GM20000 (cell line): Measurements from ENCODE around the gene P3H2.
A peak's percentile ranks its signal among the peaks of the same experiment; 100 is the strongest.

Experiments
- DNase-seq: peaks from one replicate; pipeline ENCODE4 v3.0.0; 2012; ENCODE audit warnings: low spot score
- CTCF ChIP-seq: IDR thresholded peaks from 2 replicates; pipeline ENCODE4 v1.5.1; 2012; ENCODE audit warnings: mild to moderate bottlenecking, control low read depth; ENCODE audit errors: extremely low read depth, missing control alignments

P3H2 gene

GRCh38 chr3:190043741-190044140, 77.0 kb downstream of the P3H2 start:
- no peak for TF ChIP-seq CTCF
- no peak for DNase-seq

- DNase-seq, result no peak
- no peak for TF ChIP-seq CTCF
Measured at GRCh38 chr3:190042558-190042957, 78.1 kb downstream of the P3H2 start.

DNA sequence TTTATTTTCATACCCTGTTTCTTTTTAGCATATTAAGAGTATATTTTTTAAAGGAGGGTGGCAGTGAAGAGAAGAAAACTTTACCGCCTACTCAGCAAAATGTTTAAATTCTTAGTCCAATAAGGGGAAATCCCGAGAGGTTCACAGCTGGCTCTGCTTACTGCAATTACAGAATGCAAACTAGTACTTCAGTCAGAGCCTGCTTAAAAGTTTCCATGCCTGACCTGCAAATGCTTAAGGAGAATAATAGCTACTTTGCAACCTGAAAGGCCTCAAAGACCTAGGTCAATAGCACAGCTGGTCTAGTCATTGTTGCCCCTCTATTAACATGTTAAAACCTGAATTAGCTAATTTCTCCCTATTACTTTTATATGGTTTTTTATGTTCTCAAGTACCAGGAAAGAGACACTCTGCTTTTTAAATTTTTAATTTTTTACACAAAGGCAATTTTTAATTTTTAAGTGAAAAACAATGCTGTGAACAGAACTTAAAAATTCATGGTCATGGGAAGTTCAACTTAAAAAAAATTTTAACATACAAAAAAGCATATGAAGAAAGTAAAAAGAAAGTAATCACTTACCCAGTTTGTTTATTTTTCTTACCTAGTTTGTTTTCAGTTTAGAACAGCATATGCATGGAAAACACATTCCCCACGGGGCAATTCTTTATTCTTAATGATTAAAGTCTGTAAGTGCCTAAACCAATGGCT, 79.2 kb downstream of the P3H2 start:
- no peak for TF ChIP-seq CTCF
- DNase-seq, result peak; percentile 13

- no peak for DNase-seq
- TF ChIP-seq CTCF, result no peak
Measured at GRCh38 chr3:190040145-190040544, 80.6 kb downstream of the P3H2 start.

GRCh38 chr3:190038050-190038933, 82.4 kb downstream of the P3H2 start:
- TF ChIP-seq CTCF, result no peak
- DNase-seq, result no peak

GRCh38 chr3:190036631-190037030, 84.1 kb downstream of the P3H2 start:
- no peak for TF ChIP-seq CTCF

GRCh38 chr3:190034446-190034845, 86.3 kb downstream of the P3H2 start:
- no peak for TF ChIP-seq CTCF
- no peak for DNase-seq

More at GRCh38 chr3:190036631-190037030, 84.1 kb downstream of the P3H2 start:
- no peak for DNase-seq
